B cell (primary cell): ENCODE measurements around the gene FAM168B. TPM values are rescaled to one million over a fixed set of nuclear protein-coding genes. Genes with fewer than 3 reads are reported as not detected.
"Not testable (repeated sequence)": the region's sequence is repeated elsewhere in the genome, so short reads cannot be mapped to it uniquely, and the experiment has no call there.

Source experiments
- ATAC-seq: fragments of 200-7000 bp; cut with Tn5 transposase; one replicate; pipeline ENCODE4 v1.10.0; 2021; ENCODE audit warnings: low read depth, mild to moderate bottlenecking, moderate number of reproducible peaks, moderate library complexity
- CTCF ChIA-PET: fragments of 350-600 bp; sonication (Branson Sonifier 250); formaldehyde crosslinking; loops from one replicate; lab custom pipeline; 2021; ENCODE audit warnings: antibody characterized with exemption, inconsistent platforms; lab: Charles Lee
- POLR2A ChIA-PET: fragments of 350-600 bp; sonication (Branson Sonifier 250); formaldehyde crosslinking; loops from one replicate; lab custom pipeline; 2021; ENCODE audit warnings: antibody characterized with exemption; lab: Charles Lee
- DNase-seq: peaks from one replicate; pipeline ENCODE4 v3.0.0; 2013
- H2AFZ ChIP-seq: 2 replicates; pipeline ENCODE4 v1.6.1; 2012; ENCODE audit warnings: mild to moderate bottlenecking, low read depth, low read length; ENCODE audit not compliant: insufficient read depth, poor library complexity, severe bottlenecking
- H3K27ac ChIP-seq, 2 donors: 1 replicate in 1 of 2; 2 replicates in 1 of 2; pipeline ENCODE4 v1.5.1; 2012 to 2013; ENCODE audit warnings: low read length in 2 of 2, mild to moderate bottlenecking in 2 of 2, moderate library complexity in 1 of 2
- H3K27me3 ChIP-seq, 4 experiments: fragments of 200-600 bp in 1 of 4; sonication (generic) in 1 of 4; replicated peaks in 1 of 4; 1 replicate in 2 of 4; 2 replicates in 2 of 4; pipeline versions ENCODE4 v1.6.1 to v1.7.0; 2013 to 2016; ENCODE audit warnings: low read length in 3 of 4, mild to moderate bottlenecking in 2 of 4, mixed read lengths in 1 of 4, moderate library complexity in 1 of 4; ENCODE audit not compliant: insufficient read depth in 4 of 4, control insufficient read depth in 3 of 4; ENCODE audit errors: control extremely low read depth in 1 of 4
- H3K36me3 ChIP-seq, 2 experiments: replicated peaks in 1 of 2; 1 replicate in 1 of 2; 2 replicates in 1 of 2; pipeline versions ENCODE4 v1.6.1 to v1.7.1; 2013; ENCODE audit warnings: low read length in 1 of 2; ENCODE audit not compliant: insufficient read depth in 2 of 2, control insufficient read depth in 1 of 2; ENCODE audit errors: control extremely low read depth in 1 of 2, extremely low read depth in 1 of 2
- H3K4me1 ChIP-seq, 2 donors: fragments of 200-600 bp in 1 of 2; sonication (generic) in 1 of 2; 1 replicate in 1 of 2; 2 replicates in 1 of 2; pipeline versions ENCODE4 v1.5.1 to v1.6.1; 2013 to 2017; ENCODE audit warnings: low read length in 2 of 2; ENCODE audit not compliant: control insufficient read depth in 2 of 2, insufficient read depth in 2 of 2
- H3K4me2 ChIP-seq: replicated peaks from 2 replicates; pipeline ENCODE3; 2012; ENCODE audit warnings: mild to moderate bottlenecking, low read depth, low read length; ENCODE audit not compliant: poor library complexity, severe bottlenecking
- H3K4me3 ChIP-seq, 5 experiments: fragments of 200-600 bp in 1 of 5; sonication (generic) in 1 of 5; 1 replicate in 3 of 5; 2 replicates in 2 of 5; pipeline versions ENCODE4 v1.5.1 to v1.7.0; 2011 to 2016; ENCODE audit warnings: low read length in 4 of 5, mild to moderate bottlenecking in 4 of 5, low read depth in 2 of 5, control low read depth in 1 of 5, moderate library complexity in 1 of 5; ENCODE audit not compliant: insufficient read depth in 1 of 5; ENCODE audit errors: control extremely low read depth in 1 of 5, extremely low read depth in 1 of 5
- H3K79me2 ChIP-seq: fragments of 200-600 bp; sonication (generic); one replicate; pipeline ENCODE4 v1.6.0; 2016; ENCODE audit warnings: low read length; ENCODE audit not compliant: control insufficient read depth, insufficient read depth
- H3K9ac ChIP-seq: fragments of 200-600 bp; sonication (generic); 2 replicates; pipeline ENCODE4 v1.6.1; 2017; ENCODE audit warnings: mild to moderate bottlenecking, low read length, moderate library complexity
- H3K9me3 ChIP-seq, 3 donors: one replicate each; pipeline versions ENCODE4 v1.6.1 to v1.7.1; 2013; ENCODE audit warnings: low read length in 2 of 3; ENCODE audit not compliant: control insufficient read depth in 2 of 3, insufficient read depth in 1 of 3; ENCODE audit errors: control extremely low read depth in 1 of 3
- H4K20me1 ChIP-seq: 2 replicates; pipeline ENCODE4 v1.6.0; 2012; ENCODE audit warnings: mild to moderate bottlenecking, low read length; ENCODE audit not compliant: insufficient read depth, control insufficient read depth, poor library complexity, severe bottlenecking
- H3K27ac Mint-ChIP-seq: one replicate; pipeline ENCODE4 v1.8.0; 2021; ENCODE audit warnings: mixed read lengths
- H3K27me3 Mint-ChIP-seq: one replicate; pipeline ENCODE4 v1.8.0; 2021; ENCODE audit warnings: mixed read lengths
- H3K4me1 Mint-ChIP-seq: one replicate; pipeline ENCODE4 v1.8.0; 2021; ENCODE audit warnings: mixed read lengths
- H3K4me3 Mint-ChIP-seq: one replicate; pipeline ENCODE4 v1.8.0; 2021; ENCODE audit warnings: mixed read lengths
- H3K9me3 Mint-ChIP-seq: one replicate; pipeline ENCODE4 v1.8.0; 2022; ENCODE audit warnings: mixed read lengths; ENCODE audit not compliant: insufficient read depth
- EZH2 ChIP-seq: IDR thresholded peaks from 2 replicates; pipeline ENCODE4 v1.6.1; 2012; ENCODE audit warnings: borderline replicate concordance, low read depth, mild to moderate bottlenecking, moderate library complexity, low read length; ENCODE audit not compliant: insufficient read depth, poor library complexity, severe bottlenecking
- WGBS: methylation state at CpG from one replicate; pipeline ENCODE4 v1.1.5; 2013; ENCODE audit warnings: missing lambda C conversion rate; ENCODE audit not compliant: insufficient coverage; 5-methylcytosine and 5-hydroxymethylcytosine counted together
- intact Hi-C: fragments of 100-400 bp; cut with micrococcal nuclease; formaldehyde crosslinking; loops from one replicate; pipeline ENCODE4 v1.10.0; 2022
- polyA plus RNA-seq: library from polyadenylated mRNA; depleted of rRNA; stranded (reverse); fragments of >200 nt; gene quantifications from 2 replicates; pipeline ENCODE4 v1.2.3, GENCODE V29; 2012
- total RNA-seq, 2 donors: library from RNA; stranded (reverse); fragments of 120-200 nt in 1 of 2; gene quantifications; 1 replicate in 1 of 2; 2 replicates in 1 of 2; pipeline versions ENCODE4 v1.2.3 to v1.2.4, GENCODE V29; 2013 to 2022
- TF ChIP-seq, protein P1 (sequence below): fragments of 200-600 bp; IDR thresholded peaks from one replicate; pipeline ENCODE4 v1.8.0; 2022; ENCODE audit warnings: antibody characterized with exemption, mild to moderate bottlenecking

The FAM168B gene
- total and polyA plus RNA-seq, 2 donors (not counting 1 experiment from before 2014, with no cell fraction given): 38.6 to 70.5 TPM

DNA sequence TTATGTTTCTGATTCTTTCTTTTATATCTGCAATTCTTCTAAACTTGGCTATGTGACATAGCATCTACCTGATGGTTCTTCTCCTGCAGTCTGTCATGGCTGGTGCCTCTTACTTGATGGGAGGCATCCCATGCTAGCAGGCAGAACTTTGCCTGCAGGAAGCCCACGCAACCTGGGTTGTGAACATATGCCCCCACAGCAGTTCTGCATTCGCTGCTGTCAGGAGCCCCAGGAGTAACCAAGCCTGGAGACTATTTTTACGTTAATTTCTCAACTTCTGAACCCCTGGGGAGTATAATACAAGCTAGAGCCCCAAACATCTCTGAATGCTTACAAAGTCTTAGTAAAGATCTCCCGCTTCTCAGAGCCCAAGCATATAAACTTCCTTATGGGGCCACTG is 12.1 kb downstream of the FAM168B start:
- no peak for ATAC-seq

DNA sequence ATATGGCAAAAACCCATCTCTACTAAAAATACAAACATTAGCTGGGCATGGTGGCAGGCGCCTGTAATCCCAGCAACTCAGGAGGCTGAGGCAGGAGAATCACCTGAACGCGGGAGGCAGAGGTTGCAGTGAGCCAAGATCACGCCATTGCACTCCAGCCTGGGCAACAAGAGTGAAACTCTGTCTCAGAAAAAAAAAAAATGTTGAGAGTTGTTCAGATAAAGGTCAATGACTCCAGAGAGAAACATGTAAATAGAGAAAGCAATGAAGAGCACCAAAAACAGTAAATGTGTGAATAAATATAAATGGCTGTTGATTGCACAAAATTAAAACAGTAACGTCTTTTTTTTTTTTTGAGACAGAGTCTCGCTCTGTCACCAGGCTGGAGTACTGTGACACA is 13.3 kb downstream of the FAM168B start:
- H3K4me1 Mint-ChIP-seq: peaks cover 11% of the 10 kb centered on the region

More for the DNA sequence above, 12.1 kb downstream of the FAM168B start:
- Mint-ChIP-seq H3K27ac (no peak overlapping the region), H3K4me3 (no peak overlapping the region), H3K27me3 (no peaks in the 10 kb centered on the region), H3K4me1 (peaks cover 21% of the 10 kb centered on the region), H3K9me3 (no peaks in the 10 kb centered on the region)
- no peaks in the 10 kb centered on the region for H3K4me1 ChIP-seq
- TF ChIP-seq, protein P1, sequence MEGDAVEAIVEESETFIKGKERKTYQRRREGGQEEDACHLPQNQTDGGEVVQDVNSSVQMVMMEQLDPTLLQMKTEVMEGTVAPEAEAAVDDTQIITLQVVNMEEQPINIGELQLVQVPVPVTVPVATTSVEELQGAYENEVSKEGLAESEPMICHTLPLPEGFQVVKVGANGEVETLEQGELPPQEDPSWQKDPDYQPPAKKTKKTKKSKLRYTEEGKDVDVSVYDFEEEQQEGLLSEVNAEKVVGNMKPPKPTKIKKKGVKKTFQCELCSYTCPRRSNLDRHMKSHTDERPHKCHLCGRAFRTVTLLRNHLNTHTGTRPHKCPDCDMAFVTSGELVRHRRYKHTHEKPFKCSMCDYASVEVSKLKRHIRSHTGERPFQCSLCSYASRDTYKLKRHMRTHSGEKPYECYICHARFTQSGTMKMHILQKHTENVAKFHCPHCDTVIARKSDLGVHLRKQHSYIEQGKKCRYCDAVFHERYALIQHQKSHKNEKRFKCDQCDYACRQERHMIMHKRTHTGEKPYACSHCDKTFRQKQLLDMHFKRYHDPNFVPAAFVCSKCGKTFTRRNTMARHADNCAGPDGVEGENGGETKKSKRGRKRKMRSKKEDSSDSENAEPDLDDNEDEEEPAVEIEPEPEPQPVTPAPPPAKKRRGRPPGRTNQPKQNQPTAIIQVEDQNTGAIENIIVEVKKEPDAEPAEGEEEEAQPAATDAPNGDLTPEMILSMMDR: no peak
- TF ChIP-seq EZH2: no peak
- H3K79me2 ChIP-seq: peaks cover 97% of the 10 kb centered on the region
- H3K36me3 ChIP-seq: peaks cover 1 to 70% of the 10 kb centered on the region in 2 experiments
- no peaks in the 10 kb centered on the region for H3K27me3 ChIP-seq
- no peak overlapping the region for H3K4me3 ChIP-seq
- intact Hi-C loops: no loop called here
- DNase-seq: no peak
- H3K9ac ChIP-seq: no peak overlapping the region
- ChIA-PET CTCF (no interaction called here), POLR2A (no interaction called here)
- no peak overlapping the region for H3K4me2 ChIP-seq
- 100% methylated on average over 4 of the region's 4 CpGs for WGBS
- peaks cover 91% of the 10 kb centered on the region for H4K20me1 ChIP-seq
- H3K9me3 ChIP-seq: peaks cover 0 to 4% (median 0%) of the 10 kb centered on the region in 3 donors
- no peak overlapping the region for H2AFZ ChIP-seq
- no peak overlapping the region for H3K27ac ChIP-seq

More for the DNA sequence above, 13.3 kb downstream of the FAM168B start:
- Histone ChIP-seq H3K79me2 (peaks cover 97% of the 10 kb centered on the region), H3K36me3 (peaks cover 1 to 70% of the 10 kb centered on the region in 2 experiments), H4K20me1 (peaks cover 93% of the 10 kb centered on the region)
- H3K4me3 ChIP-seq, H3K27me3 ChIP-seq, H3K4me3 Mint-ChIP-seq, POLR2A ChIA-PET, H3K9me3 Mint-ChIP-seq, H2AFZ ChIP-seq, H3K9me3 ChIP-seq, H3K9ac ChIP-seq, intact Hi-C loops, H3K4me2 ChIP-seq, H3K27ac ChIP-seq, CTCF ChIA-PET, H3K27ac Mint-ChIP-seq, ATAC-seq, DNase-seq, H3K4me1 ChIP-seq, H3K27me3 Mint-ChIP-seq: not testable (repeated sequence)
- 98% methylated on average over 6 of the region's 6 CpGs for WGBS
